ENCODE measurements around the gene SCART1. TPM values are rescaled to one million over a fixed set of nuclear protein-coding genes. Genes with fewer than 3 reads are reported as not detected.
"Not testable (repeated sequence)": the region's sequence is repeated elsewhere in the genome, so short reads cannot be mapped to it uniquely, and the experiment has no call there.

Gene SCART1
- total RNA-seq, 1 experiment from 2014 or later, result 0.37 TPM

GRCh38 chr10:133462512-133463305 lies 9.0 kb downstream of the SCART1 start:
- DNase-seq (ENCODE audit: low read depth, low spot score), result no peak
- in situ Hi-C loops (cut with HindIII; ENCODE audit: low pct_unique_long_range_greater_than_20kb, low sequenced_read_pairs), result no loop called here

GRCh38 chr10:133464582-133465031 lies 10.9 kb downstream of the SCART1 start:
- in situ Hi-C loops (cut with HindIII; ENCODE audit: low pct_unique_long_range_greater_than_20kb, low sequenced_read_pairs), result no loop called here
- no peak for DNase-seq (ENCODE audit: low read depth, low spot score)

GRCh38 chr10:133465191-133465949 lies 11.6 kb downstream of the SCART1 start:
- DNase-seq (ENCODE audit: low read depth, low spot score), result no peak
- in situ Hi-C loops (cut with HindIII; ENCODE audit: low pct_unique_long_range_greater_than_20kb, low sequenced_read_pairs), result no loop called here

- DNase-seq (ENCODE audit: low read depth, low spot score), result no peak
- in situ Hi-C loops (cut with HindIII; ENCODE audit: low pct_unique_long_range_greater_than_20kb, low sequenced_read_pairs), result no loop called here
Measured at GRCh38 chr10:133465950-133466474, 12.3 kb downstream of the SCART1 start.

- no peak for DNase-seq (ENCODE audit: low read depth, low spot score)
- in situ Hi-C loops (cut with HindIII; ENCODE audit: low pct_unique_long_range_greater_than_20kb, low sequenced_read_pairs), result no loop called here
Measured at GRCh38 chr10:133466683-133467275, 13.0 kb downstream of the SCART1 start.

- no peak for DNase-seq (ENCODE audit: low read depth, low spot score)
- in situ Hi-C loops (cut with HindIII; ENCODE audit: low pct_unique_long_range_greater_than_20kb, low sequenced_read_pairs), result no loop called here
Measured at GRCh38 chr10:133467286-133467911, 13.7 kb downstream of the SCART1 start.

- DNase-seq (ENCODE audit: low read depth, low spot score); in situ Hi-C loops (cut with HindIII; ENCODE audit: low pct_unique_long_range_greater_than_20kb, low sequenced_read_pairs): not testable (repeated sequence)
Measured at GRCh38 chr10:133469205-133469604, 15.5 kb downstream of the SCART1 start.

GRCh38 chr10:133471300-133472109 lies 17.8 kb downstream of the SCART1 start:
- in situ Hi-C loops (cut with HindIII; ENCODE audit: low pct_unique_long_range_greater_than_20kb, low sequenced_read_pairs), result no loop called here
- DNase-seq (ENCODE audit: low read depth, low spot score), result no peak

- in situ Hi-C loops (cut with HindIII; ENCODE audit: low pct_unique_long_range_greater_than_20kb, low sequenced_read_pairs), result no loop called here
- no peak for DNase-seq (ENCODE audit: low read depth, low spot score)
Measured at GRCh38 chr10:133473270-133473669, 19.5 kb downstream of the SCART1 start.

- in situ Hi-C loops (cut with HindIII; ENCODE audit: low pct_unique_long_range_greater_than_20kb, low sequenced_read_pairs), result no loop called here
Measured at GRCh38 chr10:133474027-133474426, 20.3 kb downstream of the SCART1 start.

GRCh38 chr10:133474665-133475424 lies 21.1 kb downstream of the SCART1 start:
- DNase-seq (ENCODE audit: low read depth, low spot score), result no peak
- in situ Hi-C loops (cut with HindIII; ENCODE audit: low pct_unique_long_range_greater_than_20kb, low sequenced_read_pairs), result no loop called here

More at GRCh38 chr10:133474027-133474426, 20.3 kb downstream of the SCART1 start:
- DNase-seq (ENCODE audit: low read depth, low spot score), result no peak

- no peak for DNase-seq (ENCODE audit: low read depth, low spot score)
- in situ Hi-C loops (cut with HindIII; ENCODE audit: low pct_unique_long_range_greater_than_20kb, low sequenced_read_pairs), result no loop called here
Measured at GRCh38 chr10:133475425-133475734, 21.6 kb downstream of the SCART1 start.

- in situ Hi-C loops (cut with HindIII; ENCODE audit: low pct_unique_long_range_greater_than_20kb, low sequenced_read_pairs), result no loop called here
- no peak for DNase-seq (ENCODE audit: low read depth, low spot score)
Measured at GRCh38 chr10:133475821-133476640, 22.3 kb downstream of the SCART1 start.

- in situ Hi-C loops (cut with HindIII; ENCODE audit: low pct_unique_long_range_greater_than_20kb, low sequenced_read_pairs), result no loop called here
- peak; percentile 8 for DNase-seq (ENCODE audit: low read depth, low spot score)
Measured at GRCh38 chr10:133476641-133476990, 22.9 kb downstream of the SCART1 start.

- in situ Hi-C loops (cut with HindIII; ENCODE audit: low pct_unique_long_range_greater_than_20kb, low sequenced_read_pairs), result no loop called here
- no peak for DNase-seq (ENCODE audit: low read depth, low spot score)
Measured at GRCh38 chr10:133481086-133481643, 27.4 kb downstream of the SCART1 start.

GRCh38 chr10:133481657-133482056 lies 27.9 kb downstream of the SCART1 start:
- no peak for DNase-seq (ENCODE audit: low read depth, low spot score)
- in situ Hi-C loops (cut with HindIII; ENCODE audit: low pct_unique_long_range_greater_than_20kb, low sequenced_read_pairs), result no loop called here
